AG10803 (cell line): ENCODE measurements around the gene CCDC178.

Source experiments
- DNase-seq: peaks from one replicate; pipeline ENCODE4 v3.0.0; 2010; ENCODE audit warnings: low read depth
- H3K4me3 ChIP-seq: 2 replicates; pipeline ENCODE4 v1.5.1; 2011; ENCODE audit warnings: mild to moderate bottlenecking, low read length, control low read depth
- CTCF ChIP-seq: conservative IDR thresholded peaks from 2 replicates; pipeline ENCODE4 v1.5.1; 2011; ENCODE audit warnings: mild to moderate bottlenecking, low read length, control low read depth, inconsistent platforms

The CCDC178 gene

DNA sequence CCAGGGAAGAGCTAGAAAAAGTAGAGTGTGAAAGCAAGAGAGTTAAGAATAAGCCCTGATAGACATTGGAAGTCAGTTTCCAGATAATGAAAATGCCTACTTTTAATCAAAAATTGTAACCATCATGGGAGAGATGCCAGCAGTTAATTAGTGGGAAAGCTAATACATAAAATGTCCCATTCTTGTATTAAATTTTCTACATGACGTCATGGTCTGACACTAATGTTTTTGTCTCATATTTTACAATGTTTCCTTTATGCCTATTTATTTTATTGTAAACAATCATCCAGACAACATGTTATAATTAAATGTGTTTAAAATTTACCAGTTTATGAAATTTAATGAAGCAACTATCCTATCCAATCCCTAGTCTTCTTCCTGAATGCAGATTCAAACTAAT is 26.3 kb upstream of the CCDC178 start:
- no peak overlapping the region for H3K4me3 ChIP-seq
- no peak for TF ChIP-seq CTCF
- DNase-seq = no peak

- DNase-seq = no peak
- no peak for TF ChIP-seq CTCF
- no peak overlapping the region for H3K4me3 ChIP-seq
These were observed 20.2 kb upstream of the CCDC178 start for GRCh38 chr18:33460681-33461080.

DNA sequence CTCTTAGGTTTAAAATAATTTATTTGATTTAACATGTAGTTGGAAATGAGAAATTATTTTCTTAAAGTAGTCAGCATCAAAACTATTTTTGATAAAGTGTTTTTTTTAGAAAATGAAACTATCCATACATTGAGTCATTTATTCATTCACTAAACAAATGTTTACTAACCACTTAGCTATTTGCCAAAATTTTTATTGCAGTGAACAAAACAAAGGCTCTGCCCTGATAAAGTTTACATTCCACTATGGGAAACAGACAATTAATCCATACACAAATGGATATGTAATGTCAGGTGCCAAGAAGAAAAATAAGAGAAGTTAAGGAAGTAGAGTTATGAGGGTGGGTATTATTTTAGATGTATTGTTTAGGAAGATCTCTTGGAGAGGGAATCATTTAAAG is 19.1 kb upstream of the CCDC178 start:
- no peak overlapping the region for H3K4me3 ChIP-seq
- TF ChIP-seq CTCF = no peak
- no peak for DNase-seq

DNA sequence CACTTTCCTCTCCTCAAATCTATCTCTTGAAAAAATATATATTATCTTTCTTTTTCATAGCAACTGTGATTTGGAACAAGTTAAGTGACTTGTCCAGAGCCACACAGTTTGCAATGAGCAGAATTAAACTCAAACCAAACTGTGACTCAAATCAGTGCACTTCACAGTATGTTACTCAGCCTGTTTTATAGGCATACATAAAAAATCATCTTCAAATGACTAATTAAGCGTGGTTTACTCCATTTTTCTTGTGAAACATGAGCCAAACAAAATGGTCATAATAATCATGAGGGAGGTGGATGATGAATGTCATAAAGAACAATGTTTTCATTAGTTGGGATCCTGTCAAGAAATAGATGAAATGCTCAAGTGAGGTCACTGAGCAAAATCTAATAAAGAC is 6.1 kb upstream of the CCDC178 start:
- no peak overlapping the region for H3K4me3 ChIP-seq
- DNase-seq = no peak
- no peak for TF ChIP-seq CTCF

- DNase-seq = no peak
- TF ChIP-seq CTCF = no peak
- no peak overlapping the region for H3K4me3 ChIP-seq
These were observed 4.2 kb upstream of the CCDC178 start for GRCh38 chr18:33444709-33445108.

GRCh38 chr18:33432857-33433256 is 7.7 kb downstream of the CCDC178 start:
- TF ChIP-seq CTCF = no peak
- H3K4me3 ChIP-seq = no peak overlapping the region
- DNase-seq = no peak

DNA sequence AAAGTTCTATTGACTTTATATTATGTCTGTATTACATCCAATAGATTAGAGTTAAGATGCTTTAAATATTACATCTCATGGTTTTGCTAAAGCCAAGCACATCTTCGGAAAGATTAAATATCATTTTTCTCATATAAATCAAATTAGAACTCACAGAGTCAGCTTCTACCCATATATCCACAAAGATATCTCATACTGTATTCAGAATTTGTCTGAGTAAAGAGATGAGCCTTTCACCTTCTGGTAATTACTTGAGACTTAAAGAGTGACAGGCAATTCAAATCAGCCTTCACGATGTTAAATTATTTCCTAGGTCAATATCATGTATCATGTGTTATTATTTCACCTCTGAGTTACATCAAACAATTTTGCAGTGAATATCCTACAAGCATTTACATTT is 13.0 kb downstream of the CCDC178 start:
- no peak for DNase-seq
- no peak overlapping the region for H3K4me3 ChIP-seq
- no peak for TF ChIP-seq CTCF
